ENCODE data around the gene ADAM19. TPM values are rescaled to one million over a fixed set of nuclear protein-coding genes. Genes with fewer than 3 reads are reported as not detected.

ADAM19 gene
- total RNA-seq, 1 donor from 2014 or later: 11.5 TPM

GRCh38 chr5:157548513-157549282 lies 26.9 kb downstream of the ADAM19 start:
- no peak overlapping the region for H2AFZ ChIP-seq (replicated peaks)
- no peak overlapping the region for H3K4me3 ChIP-seq
- no peaks in the 10 kb centered on the region for H4K20me1 ChIP-seq (ENCODE audit: low read depth)
- TF ChIP-seq EZH2 (IDR thresholded peaks at IDR 0.05) (no peak), EZH2phosphoT487 (IDR thresholded peaks at IDR 0.05) (no peak), CTCF (IDR thresholded peaks at IDR 0.05) (no peak)
- peaks cover 28% of the 10 kb centered on the region for H3K36me3 Mint-ChIP-seq
- H3K4me1 ChIP-seq: peaks cover 20% of the 10 kb centered on the region
- H3K9me3 Mint-ChIP-seq: peaks cover 21% of the 10 kb centered on the region
- no peak overlapping the region for H3K27ac ChIP-seq
- H3K79me2 ChIP-seq (ENCODE audit: low read depth): peaks cover 6% of the 10 kb centered on the region
- H3K9me3 ChIP-seq (ENCODE audit: low read depth): no peaks in the 10 kb centered on the region
- no peak overlapping the region for H3K4me3 Mint-ChIP-seq
- H3K9ac ChIP-seq: no peak overlapping the region
- DNase-seq (ENCODE audit: low spot score): no peak
- no peak overlapping the region for H3K4me2 ChIP-seq
- H3K27me3 ChIP-seq: no peaks in the 10 kb centered on the region
- no peaks in the 10 kb centered on the region for H3K36me3 ChIP-seq
- H3K27me3 Mint-ChIP-seq (ENCODE audit: insufficient read depth, low read depth): peaks cover 2% of the 10 kb centered on the region
- peaks cover 28% of the 10 kb centered on the region for H3K4me1 Mint-ChIP-seq
- H3K27ac Mint-ChIP-seq: peak overlapping the region; percentile 22
- no peaks in the 10 kb centered on the region for H3F3A ChIP-seq (ENCODE audit: low read depth)

- Mint-ChIP-seq H3K9me3 (peaks cover 21% of the 10 kb centered on the region), H3K27ac (no peak overlapping the region)
- peaks cover 12% of the 10 kb centered on the region for H3K79me2 ChIP-seq (ENCODE audit: low read depth)
These were observed 27.5 kb downstream of the ADAM19 start for GRCh38 chr5:157547941-157548512.

GRCh38 chr5:157546456-157547100 lies 29.0 kb downstream of the ADAM19 start:
- Histone ChIP-seq H4K20me1 (ENCODE audit: low read depth) (no peaks in the 10 kb centered on the region), H3K9me3 (ENCODE audit: low read depth) (no peaks in the 10 kb centered on the region), H3K4me1 (peaks cover 25% of the 10 kb centered on the region), H3K4me2 (peak overlapping the region; percentile 19), H3F3A (ENCODE audit: low read depth) (no peaks in the 10 kb centered on the region), H2AFZ (replicated peaks) (no peak overlapping the region), H3K4me3 (no peak overlapping the region), H3K36me3 (no peaks in the 10 kb centered on the region), H3K79me2 (ENCODE audit: low read depth) (peaks cover 12% of the 10 kb centered on the region), H3K9ac (no peak overlapping the region), H3K27ac (no peak overlapping the region), H3K27me3 (no peaks in the 10 kb centered on the region)
- DNase-seq (ENCODE audit: low spot score): no peak
- Mint-ChIP-seq H3K9me3 (peaks cover 19% of the 10 kb centered on the region), H3K4me3 (no peak overlapping the region), H3K27me3 (ENCODE audit: insufficient read depth, low read depth) (peaks cover 2% of the 10 kb centered on the region), H3K4me1 (peaks cover 35% of the 10 kb centered on the region), H3K27ac (no peak overlapping the region), H3K36me3 (peaks cover 24% of the 10 kb centered on the region)
- TF ChIP-seq EZH2phosphoT487 (IDR thresholded peaks at IDR 0.05) (no peak), CTCF (IDR thresholded peaks at IDR 0.05) (no peak), EZH2 (IDR thresholded peaks at IDR 0.05) (no peak)

More at GRCh38 chr5:157547941-157548512, 27.5 kb downstream of the ADAM19 start:
- Mint-ChIP-seq H3K4me3 (no peak overlapping the region), H3K27me3 (ENCODE audit: insufficient read depth, low read depth) (peaks cover 2% of the 10 kb centered on the region), H3K4me1 (peaks cover 28% of the 10 kb centered on the region), H3K36me3 (peaks cover 28% of the 10 kb centered on the region)
- TF ChIP-seq EZH2 (IDR thresholded peaks at IDR 0.05) (no peak), EZH2phosphoT487 (IDR thresholded peaks at IDR 0.05) (no peak), CTCF (IDR thresholded peaks at IDR 0.05) (no peak)
- H3K4me2 ChIP-seq: no peak overlapping the region
- H3K36me3 ChIP-seq: no peaks in the 10 kb centered on the region
- no peak overlapping the region for H3K9ac ChIP-seq
- H3F3A ChIP-seq (ENCODE audit: low read depth): no peaks in the 10 kb centered on the region
- peaks cover 20% of the 10 kb centered on the region for H3K4me1 ChIP-seq
- no peak overlapping the region for H3K4me3 ChIP-seq
- no peaks in the 10 kb centered on the region for H3K27me3 ChIP-seq
- no peak for DNase-seq (ENCODE audit: low spot score)
- no peak overlapping the region for H3K27ac ChIP-seq
- H4K20me1 ChIP-seq (ENCODE audit: low read depth): no peaks in the 10 kb centered on the region
- no peaks in the 10 kb centered on the region for H3K9me3 ChIP-seq (ENCODE audit: low read depth)
- H2AFZ ChIP-seq (replicated peaks): no peak overlapping the region
